NCI-H1417 (cell line): ENCODE measurements around the gene ENDOU.

Experiments
- DNase-seq, 3 experiments: peaks; one replicate each; lab custom pipeline; 2025; lab: John Stamatoyannopoulos, UW

Gene ENDOU

GRCh38 chr12:47757840-47758583 is 32.7 kb upstream of the ENDOU start:
- DNase-seq = no peak

- peak in 1 of 3 experiments; percentile 13 for DNase-seq
These were observed 32.1 kb upstream of the ENDOU start for GRCh38 chr12:47757364-47757839.

GRCh38 chr12:47755655-47756562 is 30.6 kb upstream of the ENDOU start:
- peak in 1 of 3 experiments; percentile 11 for DNase-seq

GRCh38 chr12:47754881-47755280 is 29.6 kb upstream of the ENDOU start:
- no peak for DNase-seq

GRCh38 chr12:47754126-47754525 is 28.8 kb upstream of the ENDOU start:
- DNase-seq = no peak

GRCh38 chr12:47753021-47754001 is 28.0 kb upstream of the ENDOU start:
- peak in 1 of 3 experiments; percentile 28 for DNase-seq

GRCh38 chr12:47752552-47752951 is 27.3 kb upstream of the ENDOU start:
- no peak for DNase-seq

GRCh38 chr12:47752121-47752520 is 26.8 kb upstream of the ENDOU start:
- no peak for DNase-seq

GRCh38 chr12:47751561-47751960 is 26.3 kb upstream of the ENDOU start:
- no peak for DNase-seq

- DNase-seq = no peak
These were observed 25.7 kb upstream of the ENDOU start for GRCh38 chr12:47750916-47751470.

- no peak for DNase-seq
These were observed 25.0 kb upstream of the ENDOU start for GRCh38 chr12:47750229-47750798.

GRCh38 chr12:47748899-47749298 is 23.6 kb upstream of the ENDOU start:
- DNase-seq = no peak

- no peak for DNase-seq
These were observed 23.2 kb upstream of the ENDOU start for GRCh38 chr12:47748507-47748828.

- DNase-seq = no peak
These were observed 22.6 kb upstream of the ENDOU start for GRCh38 chr12:47747596-47748506.

GRCh38 chr12:47747126-47747525 is 21.8 kb upstream of the ENDOU start:
- DNase-seq = no peak

- no peak for DNase-seq
These were observed 21.2 kb upstream of the ENDOU start for GRCh38 chr12:47746523-47746922.

GRCh38 chr12:47746073-47746472 is 20.8 kb upstream of the ENDOU start:
- no peak for DNase-seq

- no peak for DNase-seq
These were observed 20.3 kb upstream of the ENDOU start for GRCh38 chr12:47745485-47746041.

- DNase-seq = no peak
These were observed 19.6 kb upstream of the ENDOU start for GRCh38 chr12:47744778-47745436.
